Eye (tissue), 1 donor: Measurements from ENCODE around the gene ALG14.
"Not testable (repeated sequence)": the region's sequence is repeated elsewhere in the genome, so short reads cannot be mapped to it uniquely, and the experiment has no call there.

Experiments
- DNase-seq: peaks from one replicate; pipeline ENCODE4 v3.0.0-alpha.2; 2015

The ALG14 gene

DNA sequence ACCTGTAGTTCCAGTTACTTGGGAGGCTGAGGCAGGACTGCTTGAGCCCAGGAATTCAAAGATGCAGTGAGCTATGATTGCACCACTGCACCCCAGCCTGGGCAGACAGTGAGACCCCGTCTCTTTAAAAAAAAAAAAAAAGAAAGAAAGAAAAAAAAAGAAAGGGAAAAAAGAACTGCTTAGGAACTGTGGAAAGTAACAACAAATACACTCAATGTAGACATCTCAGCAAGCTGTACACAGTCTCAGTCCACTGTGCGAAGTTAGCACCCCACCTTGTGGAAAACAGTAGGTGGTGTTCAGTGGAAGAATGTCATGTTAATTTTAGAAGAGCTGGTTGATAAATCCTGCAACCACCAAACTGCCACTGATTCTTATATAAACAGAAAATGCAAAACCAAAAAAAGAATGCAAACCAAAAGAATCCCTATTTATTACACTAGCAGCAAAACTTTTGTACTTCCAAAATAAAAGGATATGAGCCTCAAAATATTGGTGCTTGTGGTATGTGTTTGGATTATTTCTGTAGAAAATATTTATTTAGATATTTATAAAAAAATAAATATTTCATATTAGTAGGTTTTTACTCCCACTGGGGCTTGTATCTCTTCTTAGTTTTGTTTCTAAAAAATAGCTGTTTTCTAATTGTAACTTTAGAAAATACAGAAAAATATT lies 31.1 kb downstream of the ALG14 start:
- peak; percentile 79 for DNase-seq

DNA sequence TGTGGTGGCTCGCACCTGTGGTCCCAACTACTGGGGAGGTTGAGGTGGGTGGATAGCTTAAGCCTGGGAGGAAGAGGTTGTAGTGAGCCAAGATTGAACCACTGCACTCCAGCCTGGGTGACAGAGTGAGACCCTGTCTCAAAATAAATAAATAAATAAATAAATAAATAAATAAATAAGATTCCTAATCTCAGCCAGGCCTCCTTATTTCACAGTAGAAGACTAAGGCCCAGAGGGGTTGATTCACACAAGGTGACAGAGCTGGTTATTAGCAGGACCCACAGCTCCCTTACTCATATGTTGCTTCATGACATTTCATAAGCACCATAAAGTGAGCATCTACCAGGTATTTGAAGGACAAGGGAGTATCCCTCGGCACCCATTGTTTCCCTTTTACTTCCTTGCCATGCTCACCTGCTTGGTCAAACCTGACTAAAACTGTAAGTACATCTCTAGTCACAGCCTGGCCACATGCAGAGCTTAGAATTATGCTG lies 32.7 kb downstream of the ALG14 start:
- no peak for DNase-seq

DNA sequence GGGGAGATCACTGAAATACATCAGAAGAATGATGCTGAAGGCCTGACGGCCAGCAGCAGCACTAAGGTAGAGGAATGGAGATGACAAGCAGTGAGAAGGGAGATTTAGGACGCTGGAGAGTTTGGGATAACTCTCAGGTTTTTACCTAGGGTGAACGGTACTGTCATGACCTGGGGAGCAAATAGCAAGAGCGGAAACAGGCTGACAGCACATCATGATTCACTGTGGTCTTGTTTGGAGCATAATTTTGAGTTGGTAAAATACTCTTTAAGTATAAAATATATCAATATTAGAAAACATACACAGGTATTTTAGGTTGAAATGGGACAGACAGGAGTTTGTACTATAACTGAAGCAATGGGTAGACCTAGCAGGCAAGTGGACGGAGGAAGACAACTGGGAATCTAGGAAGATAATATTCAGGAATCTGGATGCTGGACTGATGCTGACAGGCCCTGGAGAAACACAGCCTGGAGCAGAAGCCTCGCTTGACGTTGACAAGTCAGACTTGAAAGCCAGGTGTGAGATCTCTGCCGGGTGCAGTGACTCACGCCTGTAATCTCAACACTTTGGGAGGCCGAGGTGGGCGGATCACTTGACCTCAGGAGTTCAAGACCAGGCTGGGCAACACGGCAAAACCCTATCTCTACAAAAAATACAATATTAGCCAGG lies 33.3 kb downstream of the ALG14 start:
- DNase-seq, result no peak

DNA sequence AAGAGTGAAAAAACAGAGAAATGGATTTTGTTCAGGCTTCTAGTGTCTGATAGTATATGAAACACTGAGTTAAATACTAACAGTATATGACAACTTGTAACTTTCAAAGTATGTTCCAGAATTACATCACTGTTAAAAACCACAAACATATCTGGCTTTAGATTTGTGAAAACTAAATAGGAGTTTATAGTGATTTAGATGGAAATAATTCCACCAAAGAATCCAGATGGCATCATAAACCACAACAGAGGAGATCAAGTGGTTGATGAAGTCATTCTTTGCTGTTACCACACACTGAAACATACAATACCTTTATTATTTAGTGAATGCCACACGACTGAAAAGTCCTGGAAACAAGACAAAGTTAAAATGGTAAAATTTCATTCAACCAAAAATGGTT lies 37.2 kb downstream of the ALG14 start:
- no peak for DNase-seq

DNA sequence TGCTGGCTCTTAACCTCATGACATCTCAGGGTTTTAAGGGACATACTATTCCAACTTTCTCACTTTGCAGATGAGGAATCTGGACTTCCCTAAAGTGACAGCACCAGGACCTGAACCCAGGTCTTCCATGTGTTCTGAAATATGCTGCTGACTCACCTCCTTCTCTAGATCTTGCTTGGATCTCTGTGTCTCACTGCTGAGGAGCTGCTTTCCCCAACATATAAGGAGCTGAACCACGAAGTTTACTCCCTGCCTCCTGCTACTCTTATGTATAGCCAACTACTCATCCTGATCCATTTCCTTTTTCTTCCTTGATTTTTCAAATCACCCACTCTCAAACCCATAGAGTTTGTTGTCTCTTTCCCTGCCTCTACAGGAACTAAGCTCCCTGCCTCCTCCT lies 38.2 kb downstream of the ALG14 start:
- no peak for DNase-seq

- DNase-seq, result no peak
Measured at GRCh38 chr1:95033843-95034242, 38.9 kb downstream of the ALG14 start.

DNA sequence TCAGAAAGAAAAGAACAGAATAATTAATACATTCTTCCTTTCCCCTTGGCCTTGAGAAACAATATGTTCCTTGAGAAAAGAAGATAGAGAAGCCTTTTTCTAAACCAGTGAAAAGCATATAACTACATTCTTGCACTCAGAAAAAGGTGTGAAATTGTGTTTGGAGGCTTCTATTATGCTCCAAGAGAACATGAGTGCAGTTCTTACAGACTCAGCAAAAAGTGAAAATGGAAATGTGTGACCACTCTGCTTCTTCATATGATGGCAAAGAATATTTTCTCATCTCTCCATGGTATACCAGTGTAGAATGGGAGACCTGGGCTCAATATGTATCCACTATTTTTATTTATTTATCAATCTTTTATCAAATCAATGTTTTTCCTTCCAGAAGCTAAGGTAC lies 43.2 kb downstream of the ALG14 start:
- no peak for DNase-seq

GRCh38 chr1:95028954-95029353 lies 43.8 kb downstream of the ALG14 start:
- no peak for DNase-seq

DNA sequence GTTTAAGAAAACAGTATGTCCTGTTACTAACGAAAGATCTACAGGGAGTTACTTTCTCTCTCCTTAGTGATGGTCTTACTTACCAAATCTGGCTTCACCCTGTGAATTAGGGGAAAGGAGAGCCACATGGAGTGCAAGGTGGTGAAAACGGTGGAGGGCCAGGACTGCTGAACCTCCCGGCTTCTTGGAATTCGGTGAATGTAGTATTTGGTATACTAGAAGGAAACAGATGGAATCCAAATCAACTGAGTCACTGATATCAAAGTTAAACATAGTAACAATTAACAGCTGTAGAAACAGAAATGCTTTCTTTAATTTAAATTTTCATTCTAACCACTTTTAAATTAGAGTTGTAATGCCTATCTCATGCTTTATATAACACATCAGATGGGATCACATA lies 45.7 kb downstream of the ALG14 start:
- no peak for DNase-seq

DNA sequence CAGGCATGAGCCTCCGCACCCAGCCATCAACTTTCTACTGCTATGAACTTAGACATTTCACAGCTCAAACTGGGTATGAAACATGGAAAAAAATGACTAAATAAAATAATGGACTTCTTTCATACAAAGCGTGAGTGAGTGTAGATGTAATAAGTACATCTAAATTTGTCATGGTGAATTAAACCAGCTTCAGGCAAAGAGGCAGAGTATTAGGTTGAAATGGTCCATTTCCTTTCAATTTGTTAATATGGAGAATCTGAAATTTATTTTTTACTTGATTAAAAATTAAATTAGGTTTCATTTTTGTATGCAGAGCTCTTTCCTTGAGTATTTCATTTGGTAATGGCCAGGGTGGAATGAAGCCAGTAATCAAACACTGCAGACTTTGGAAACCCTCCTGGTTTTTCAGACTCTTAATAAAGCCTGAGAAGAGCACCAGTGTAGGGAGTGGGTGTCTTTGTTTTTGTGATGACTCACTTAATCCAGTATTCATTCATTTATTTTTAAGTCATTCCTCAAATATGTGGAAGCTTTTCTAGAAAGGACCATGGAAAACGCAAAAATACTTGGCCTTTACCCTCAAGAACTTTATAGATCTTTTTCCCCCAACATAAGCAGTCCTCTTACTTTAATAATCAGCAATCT lies 49.2 kb downstream of the ALG14 start:
- DNase-seq, result no peak

- no peak for DNase-seq
Measured at GRCh38 chr1:95022644-95022926, 50.2 kb downstream of the ALG14 start.

DNA sequence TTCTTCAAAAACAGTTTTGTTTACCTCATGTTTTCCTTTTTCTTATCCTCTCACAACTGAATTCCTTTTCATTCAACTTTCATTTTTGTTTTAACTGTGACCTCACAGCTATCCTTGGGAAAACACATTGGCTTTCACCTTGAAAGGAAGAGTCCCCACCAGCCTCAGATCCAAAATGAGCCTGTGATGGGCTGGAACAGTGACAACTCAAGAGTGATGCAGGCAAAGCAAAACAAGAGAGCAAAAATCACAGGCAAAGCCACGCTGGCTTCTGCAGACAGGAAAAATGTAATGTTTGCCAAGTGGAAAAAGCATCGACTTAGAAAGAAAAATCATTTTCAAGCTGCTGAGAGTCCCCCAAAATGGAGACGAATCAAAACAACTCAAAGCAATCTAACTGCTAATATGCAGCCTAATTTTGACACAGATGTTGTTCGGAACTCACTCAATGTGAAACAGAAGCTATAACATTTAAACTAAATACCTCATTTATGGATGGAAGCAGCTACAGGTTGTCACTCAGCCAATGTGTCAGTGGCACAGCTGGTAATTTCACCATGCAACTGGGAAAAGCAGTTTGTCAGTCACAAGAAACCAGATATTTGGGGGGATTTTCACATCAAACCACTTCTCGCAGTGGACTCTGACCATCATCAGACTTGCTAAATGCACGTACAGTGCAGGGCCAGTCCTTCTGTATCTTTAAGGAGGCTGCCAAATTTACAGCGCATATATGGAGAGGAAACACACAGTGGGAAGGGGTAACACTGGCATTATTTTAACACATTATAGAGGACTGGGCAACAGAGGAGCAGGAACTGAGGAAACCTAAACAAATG lies 50.7 kb downstream of the ALG14 start:
- DNase-seq, result peak; percentile 40

GRCh38 chr1:95021119-95021518 lies 51.6 kb downstream of the ALG14 start:
- DNase-seq, result no peak

DNA sequence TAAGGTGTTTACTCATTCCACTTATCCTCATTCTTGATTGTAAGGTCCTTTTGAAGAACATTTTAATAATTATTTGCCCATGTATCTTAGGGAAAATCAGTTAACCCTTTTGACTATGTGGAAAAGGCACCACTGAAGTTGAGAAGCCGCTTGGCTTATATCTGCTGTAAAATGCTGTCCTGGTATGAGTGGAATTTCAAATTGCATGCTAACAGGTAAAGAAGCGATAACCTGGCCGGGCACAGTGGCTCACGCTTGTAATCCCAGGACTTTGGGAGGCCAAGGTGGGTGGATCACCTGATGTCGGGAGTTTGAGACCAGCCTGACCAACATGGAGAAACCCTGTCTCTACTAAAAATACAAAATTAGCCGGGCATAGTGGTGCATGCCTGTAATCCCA lies 53.3 kb downstream of the ALG14 start:
- not testable (repeated sequence) for DNase-seq

- no peak for DNase-seq
Measured at GRCh38 chr1:95018602-95019369, 54.0 kb downstream of the ALG14 start.

DNA sequence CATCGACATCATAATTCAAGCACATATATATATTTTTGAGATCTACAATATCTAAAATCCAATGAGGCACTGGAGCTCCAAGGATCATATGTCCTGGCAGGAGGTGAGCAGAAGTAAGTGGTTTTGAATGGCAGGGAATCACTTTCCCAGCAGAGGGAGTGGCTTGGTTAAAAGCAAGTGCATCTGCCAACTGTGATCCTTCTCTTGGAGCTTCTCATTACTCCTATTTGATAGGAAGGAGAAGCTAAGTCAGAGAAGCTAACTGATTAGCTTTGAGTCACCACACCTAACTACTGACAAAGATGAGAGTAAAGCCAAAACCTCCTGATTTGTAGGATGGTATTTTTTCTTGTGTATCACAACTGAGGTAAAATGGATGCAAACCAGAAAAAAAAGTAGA lies 55.0 kb downstream of the ALG14 start:
- no peak for DNase-seq

- no peak for DNase-seq
Measured at GRCh38 chr1:95015076-95015475, 57.7 kb downstream of the ALG14 start.

- DNase-seq, result no peak
Measured at GRCh38 chr1:95013950-95014574, 58.7 kb downstream of the ALG14 start.

- no peak for DNase-seq
Measured at GRCh38 chr1:95012389-95012788, 60.4 kb downstream of the ALG14 start.

GRCh38 chr1:95010158-95010557 lies 62.6 kb downstream of the ALG14 start:
- no peak for DNase-seq

DNA sequence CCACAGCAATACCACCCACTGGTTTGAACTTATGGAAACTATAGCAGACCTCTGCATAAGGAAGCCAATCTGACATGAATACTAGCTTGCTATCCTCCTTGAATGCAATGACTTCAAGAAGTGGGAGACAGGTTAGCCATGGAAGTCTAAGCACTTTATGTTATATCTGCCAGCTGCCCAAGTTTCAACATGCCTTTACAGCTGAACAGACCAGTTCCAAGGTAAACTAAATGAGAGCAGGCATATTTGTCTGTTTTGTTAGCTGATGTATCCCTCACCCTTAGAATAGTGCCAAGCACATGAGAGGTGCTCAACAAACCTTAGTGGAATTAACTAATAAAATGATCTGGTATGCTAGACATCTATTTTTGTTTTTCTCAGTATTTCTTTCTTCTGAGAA lies 65.1 kb downstream of the ALG14 start:
- DNase-seq, result no peak

DNA sequence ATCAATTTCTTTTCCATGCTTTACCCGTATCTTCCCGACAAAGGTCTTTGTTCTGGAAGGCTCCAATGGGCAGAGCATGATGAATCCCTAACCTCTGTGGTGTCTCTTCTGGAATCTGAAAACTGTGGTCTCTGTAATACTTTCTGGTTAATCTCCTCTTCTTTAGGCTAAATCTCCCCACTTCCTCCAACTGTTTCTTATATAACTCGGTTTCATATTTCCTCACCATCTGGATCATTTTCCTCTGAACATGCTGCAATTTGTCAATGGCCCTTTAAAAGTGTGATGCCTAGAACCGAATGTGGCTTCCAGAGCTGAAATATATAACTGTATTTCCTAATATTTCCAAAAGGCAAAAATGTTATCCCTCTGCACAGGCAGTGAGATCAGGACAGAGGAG lies 66.1 kb downstream of the ALG14 start:
- peak; percentile 48 for DNase-seq
